Umbilical cord (tissue), 2 donors: ENCODE data around the gene HNRNPUL1. TPM values are rescaled to one million over a fixed set of nuclear protein-coding genes. Genes with fewer than 3 reads are reported as not detected.
A peak's percentile ranks its signal among the peaks of the same experiment; 100 is the strongest.

ENCODE experiments used
- DNase-seq: peaks from one replicate; pipeline ENCODE4 v3.0.0-alpha.2; 2015; ENCODE audit warnings: low spot score
- total RNA-seq: library from RNA; depleted of rRNA; stranded (reverse); fragments of >200 nt; gene quantifications from one replicate; pipeline ENCODE4 v1.2.3, GENCODE V29; 2014; ENCODE audit warnings: low replicate concordance; ENCODE audit not compliant: insufficient read depth

Gene HNRNPUL1
- total RNA-seq, 1 donor from 2014 or later, result 56.8 TPM

DNA sequence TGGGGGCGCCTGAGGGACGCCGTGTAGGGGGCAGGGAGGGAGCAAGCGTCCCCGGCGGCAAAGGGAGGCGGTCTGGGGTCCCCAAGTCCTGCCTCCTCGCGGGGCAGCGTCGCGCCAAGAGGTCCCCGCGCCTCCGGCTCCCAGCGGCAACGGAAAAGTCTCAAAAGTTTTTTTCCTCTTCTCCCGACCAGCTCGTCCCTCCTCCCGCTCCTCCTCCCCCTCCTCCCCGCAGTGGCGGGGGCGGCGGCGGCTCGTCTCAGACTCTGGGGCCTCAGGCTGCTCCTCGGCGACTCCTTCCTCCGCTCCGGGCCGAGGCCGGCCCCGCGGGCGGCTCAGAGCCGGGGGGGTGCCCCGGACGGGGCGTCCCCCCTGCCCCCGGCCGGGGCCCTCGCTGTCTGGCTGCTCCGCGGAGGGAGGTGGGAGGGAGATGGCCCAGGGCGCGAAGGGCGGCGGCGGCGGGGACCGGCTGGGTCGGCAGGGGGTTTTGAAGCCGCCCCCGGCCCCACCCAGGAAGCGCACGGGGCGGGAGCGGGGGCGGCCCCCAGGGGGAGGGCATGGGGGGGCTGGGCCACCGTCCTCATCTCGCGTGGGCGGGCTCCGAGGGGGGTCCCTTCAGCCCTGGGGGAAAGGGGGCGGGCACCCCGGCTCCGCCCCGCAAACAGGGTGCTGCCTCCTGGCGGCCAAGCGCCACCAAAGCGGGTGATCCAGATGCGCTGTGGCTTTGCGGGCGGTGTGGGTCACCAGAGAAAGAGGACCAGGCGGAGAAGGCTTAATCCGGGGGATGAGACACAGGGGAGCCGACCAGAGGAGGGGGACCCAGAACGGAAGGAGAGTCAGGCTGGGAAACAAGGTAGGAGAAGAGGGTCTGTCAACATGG is 89.5 kb downstream of the HNRNPUL1 start, which contains the start of gene TGFB1:
TSS of gene TGFB1 (minus strand) at position 457 of the 877 bp plus-strand sequence. CDS start 878 bp downstream, outside the sequence.
- peak; percentile 89 for DNase-seq

GRCh38 chr19:41354343-41354953 is 90.3 kb downstream of the HNRNPUL1 start:
- DNase-seq, result no peak

GRCh38 chr19:41355035-41355434 is 90.9 kb downstream of the HNRNPUL1 start:
- DNase-seq, result no peak

- no peak for DNase-seq
Observed at GRCh38 chr19:41355802-41356201, 91.6 kb downstream of the HNRNPUL1 start.

GRCh38 chr19:41356984-41357739 is 93.0 kb downstream of the HNRNPUL1 start:
- no peak for DNase-seq

Other genes with a start within 250 kb of the HNRNPUL1 start
- not detected for gene CYP2A13, start 175.9 kb upstream of the HNRNPUL1 start, total RNA-seq
- gene CYP2F1, start 149.9 kb upstream of the HNRNPUL1 start, total RNA-seq, result not detected
- gene CYP2S1, start 71.2 kb upstream of the HNRNPUL1 start, total RNA-seq, result 1.2 TPM
- 104 TPM for gene AXL, start 45.1 kb upstream of the HNRNPUL1 start, total RNA-seq
- 5.1 TPM for gene CCDC97, start 45.8 kb downstream of the HNRNPUL1 start, total RNA-seq
- gene TGFB1, start 89.5 kb downstream of the HNRNPUL1 start, total RNA-seq, result 13.2 TPM
- 2.2 TPM for gene B9D2, start 99.8 kb downstream of the HNRNPUL1 start, total RNA-seq
- gene TMEM91, start 112.2 kb downstream of the HNRNPUL1 start, total RNA-seq, result 32.0 TPM
- gene EXOSC5, start 133.0 kb downstream of the HNRNPUL1 start, total RNA-seq, result 15.9 TPM
- gene BCKDHA, start 133.4 kb downstream of the HNRNPUL1 start, total RNA-seq, result 31.1 TPM
- gene B3GNT8, start 163.0 kb downstream of the HNRNPUL1 start, total RNA-seq, result not detected
- 20.9 TPM for gene DMAC2, start 175.5 kb downstream of the HNRNPUL1 start, total RNA-seq
- not detected for gene ERICH4, start 178.8 kb downstream of the HNRNPUL1 start, total RNA-seq